ENCODE data around the gene RIF1.

The RIF1 gene

DNA sequence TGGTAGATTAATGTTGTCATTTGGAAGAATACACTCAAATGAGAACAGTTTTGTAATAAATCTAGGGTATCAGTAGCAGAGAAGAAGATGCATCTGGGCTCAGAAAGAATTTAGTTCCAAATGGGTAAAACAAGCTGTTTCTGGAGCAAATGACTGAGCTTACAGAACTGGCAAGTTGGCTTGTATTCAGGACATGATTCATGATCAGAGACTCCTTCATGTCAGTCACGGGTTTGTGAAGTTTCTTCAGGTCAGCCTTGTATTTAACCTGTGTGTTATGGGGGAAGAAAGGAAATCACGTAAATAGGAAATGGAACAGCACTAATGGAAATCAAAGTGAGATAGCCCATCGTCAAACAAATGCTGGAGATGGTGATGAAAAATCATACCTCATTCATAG, 109.1 kb downstream of the RIF1 start:
- no peak for DNase-seq (ENCODE audit: low spot score)

DNA sequence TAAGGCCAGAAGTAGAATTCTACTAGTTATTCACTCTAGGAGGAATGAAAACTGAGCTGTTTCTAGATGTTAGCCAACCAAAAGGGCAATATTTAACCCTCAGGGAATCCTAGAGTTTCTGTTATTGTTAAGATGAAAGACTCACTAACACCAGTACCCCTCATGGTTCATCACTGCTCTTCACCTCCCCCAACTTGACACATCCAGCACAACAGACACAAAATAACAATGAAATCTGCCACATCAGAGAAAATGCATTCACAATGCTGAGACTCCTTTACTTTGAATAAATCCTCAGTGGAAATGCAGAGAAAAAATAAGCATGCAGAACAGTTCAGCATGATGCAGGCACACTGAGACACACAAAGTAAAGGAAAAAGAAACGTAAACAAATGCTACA, 111.3 kb downstream of the RIF1 start:
- no peak for DNase-seq (ENCODE audit: low spot score)

DNA sequence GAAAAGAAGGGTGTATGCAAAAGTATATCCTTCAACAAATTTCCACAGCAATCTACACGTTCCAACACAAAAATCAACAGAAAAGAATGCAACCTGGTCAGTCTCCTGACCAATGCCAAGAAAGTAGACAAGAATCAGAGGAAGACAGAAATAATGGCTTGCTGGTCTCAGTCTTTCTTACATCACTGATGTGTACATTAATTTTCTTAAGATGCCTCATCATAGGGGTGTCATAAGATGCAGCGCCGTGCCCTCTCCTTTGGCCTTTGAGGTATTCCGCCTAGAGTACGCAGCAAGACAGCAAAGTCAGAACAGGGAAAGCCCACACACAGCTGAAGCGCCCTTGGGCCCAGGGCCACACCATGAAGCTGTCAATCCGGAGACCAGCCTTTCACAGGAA, 112.9 kb downstream of the RIF1 start:
- DNase-seq (ENCODE audit: low spot score) = no peak

DNA sequence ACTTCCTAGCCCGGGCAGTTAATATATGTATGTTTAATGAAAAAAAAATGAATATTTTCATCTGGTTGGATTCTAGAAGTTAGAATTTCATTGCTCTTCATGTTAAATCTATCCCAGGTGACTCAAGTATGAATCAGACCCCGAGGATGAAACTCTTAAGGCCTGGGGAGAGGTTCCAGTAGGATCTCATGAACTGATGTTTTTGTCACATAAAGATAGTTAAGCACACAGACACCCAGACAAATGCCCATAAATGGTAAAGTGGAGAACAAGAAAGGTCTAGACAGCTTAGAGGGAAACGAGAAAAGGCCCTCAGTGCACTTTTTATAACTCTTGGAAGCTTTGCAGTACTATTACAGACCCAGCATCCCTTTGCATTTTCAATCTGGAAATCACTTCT, 114.1 kb downstream of the RIF1 start:
- DNase-seq (ENCODE audit: low spot score) = no peak

DNA sequence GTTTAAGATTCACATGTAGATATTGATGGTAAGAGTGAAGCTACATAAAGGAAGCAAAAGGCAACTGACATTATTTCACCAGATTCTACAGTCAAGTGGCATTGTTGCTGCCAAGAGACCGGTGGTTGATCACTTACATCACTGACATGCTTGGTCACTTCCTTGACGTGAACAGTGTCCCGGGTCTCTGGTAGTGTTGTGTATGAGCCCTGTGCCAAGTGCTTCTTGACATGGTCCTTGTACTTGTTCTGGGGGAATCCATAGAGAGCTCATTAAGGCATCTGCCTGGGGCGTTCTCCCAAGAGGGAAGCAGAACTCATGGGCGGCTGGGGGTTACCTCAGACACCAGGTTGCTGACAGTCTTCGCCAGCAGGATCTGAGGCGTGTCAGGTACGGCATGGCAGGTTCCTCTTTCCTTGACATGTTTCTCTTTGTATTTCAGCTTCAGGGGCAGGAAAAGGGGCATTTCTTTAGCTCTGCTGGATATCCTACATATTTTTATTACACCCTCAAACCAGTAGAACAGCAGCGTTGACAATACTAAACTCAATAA, 116.2 kb downstream of the RIF1 start:
- no peak for DNase-seq (ENCODE audit: low spot score)

DNA sequence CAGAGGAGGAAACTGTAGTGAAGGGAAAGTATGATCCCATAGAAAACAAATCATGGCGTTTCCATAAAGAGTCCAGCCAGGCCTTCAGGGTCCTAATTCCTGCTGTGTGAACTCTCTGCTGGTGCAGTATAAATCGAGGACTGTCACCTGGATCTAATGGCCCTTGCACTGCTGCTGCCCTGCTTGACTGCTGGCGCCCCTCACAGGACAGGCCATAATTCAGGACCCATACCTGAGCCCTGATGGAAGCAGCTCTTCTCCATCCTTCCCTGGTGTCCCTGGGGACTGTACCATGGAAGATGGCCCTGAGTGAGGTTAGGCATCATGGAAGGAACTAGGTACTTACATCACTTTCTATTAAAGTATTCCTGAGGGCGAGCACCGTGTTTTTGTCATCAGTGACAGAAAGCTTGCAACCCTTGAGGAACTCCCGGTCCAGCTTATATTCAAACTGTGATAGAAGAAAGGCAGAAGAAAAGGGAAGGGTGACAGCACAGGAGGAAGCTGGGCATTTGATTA, 116.9 kb downstream of the RIF1 start:
- no peak for DNase-seq (ENCODE audit: low spot score)

All from AG20443 (cell line).